Measurements from ENCODE around the gene PSMD2. TPM values are rescaled to one million over a fixed set of nuclear protein-coding genes. Genes with fewer than 3 reads are reported as not detected.

PSMD2 gene
- total and polyA plus RNA-seq, 4 donors = 77.5 to 213 (median 161) TPM

- TF ChIP-seq ATF3 (IDR thresholded peaks at IDR 0.05) (no peak), NR2F2 (IDR thresholded peaks at IDR 0.05) (no peak), ZBTB33 (IDR thresholded peaks at IDR 0.05) (no peak), TAF1 (conservative IDR thresholded peaks at IDR 0.05) (no peak), SP1 (IDR thresholded peaks at IDR 0.05) (no peak)
These were observed 9.7 kb downstream of the PSMD2 start (continued) for GRCh38 chr3:184308744-184309143.

- no peak overlapping the region for H3K4me3 ChIP-seq (ENCODE audit: low read depth in 1 of 3, low read length in 3 of 3)
- H3K27me3 ChIP-seq (ENCODE audit: control insufficient read depth in 4 of 4, insufficient read depth in 4 of 4, low read length in 3 of 4) = no peaks in the 10 kb centered on the region
- H3K36me3 ChIP-seq (ENCODE audit: control insufficient read depth in 4 of 4, insufficient read depth in 3 of 4, low read depth in 1 of 4, low read length in 3 of 4) = peaks cover 6 to 27% (median 22%) of the 10 kb centered on the region in 4 donors
- H3K27ac ChIP-seq (ENCODE audit: low read depth in 1 of 2, low read length in 2 of 2) = no peak overlapping the region
- no peak for DNase-seq (ENCODE audit: low spot score)
- H3K9ac ChIP-seq (ENCODE audit: low read depth in 1 of 2, low read length in 2 of 2) = no peak overlapping the region
- TF ChIP-seq FOXA1 (IDR thresholded peaks at IDR 0.05) = no peak
- no peak for TF ChIP-seq HNF4A (conservative IDR thresholded peaks at IDR 0.05)
- no peak for TF ChIP-seq EGR1 (IDR thresholded peaks at IDR 0.05; ENCODE audit: low read depth in 2 of 2)
- TF ChIP-seq TAF1 (conservative IDR thresholded peaks at IDR 0.05) = no peak
- TF ChIP-seq ZBTB33 (IDR thresholded peaks at IDR 0.05) = no peak
- TF ChIP-seq REST (IDR thresholded peaks at IDR 0.05) = no peak
- no peak for TF ChIP-seq SP1 (IDR thresholded peaks at IDR 0.05)
- TF ChIP-seq GABPA (IDR thresholded peaks at IDR 0.05 in 1 of 2, conservative IDR thresholded peaks at IDR 0.05 in 1 of 2) = no peak
- TF ChIP-seq RAD21 (IDR thresholded peaks at IDR 0.05) = no peak
- no peak for TF ChIP-seq JUND (IDR thresholded peaks at IDR 0.05)
- no peak for TF ChIP-seq MAX (IDR thresholded peaks at IDR 0.05)
- no peak for TF ChIP-seq HNF4G (IDR thresholded peaks at IDR 0.05)
- no peaks in the 10 kb centered on the region for H3K9me3 ChIP-seq (ENCODE audit: control insufficient read depth in 4 of 4, low read length in 3 of 4)
- H3K4me1 ChIP-seq (ENCODE audit: control insufficient read depth in 4 of 4, insufficient read depth in 4 of 4, low read length in 3 of 4) = peaks cover 0 to 17% (median 11%) of the 10 kb centered on the region in 4 donors
These were observed 12.6 kb downstream of the PSMD2 start for GRCh38 chr3:184311633-184312032.
